Measurements from ENCODE around the gene RAB36. TPM values are rescaled to one million over a fixed set of nuclear protein-coding genes. Genes with fewer than 3 reads are reported as not detected.
A peak's percentile ranks its signal among the peaks of the same experiment; 100 is the strongest.

RAB36 gene
- polyA plus RNA-seq, 3 donors, result 16.6 to 20.2 (median 20.0) TPM

DNA sequence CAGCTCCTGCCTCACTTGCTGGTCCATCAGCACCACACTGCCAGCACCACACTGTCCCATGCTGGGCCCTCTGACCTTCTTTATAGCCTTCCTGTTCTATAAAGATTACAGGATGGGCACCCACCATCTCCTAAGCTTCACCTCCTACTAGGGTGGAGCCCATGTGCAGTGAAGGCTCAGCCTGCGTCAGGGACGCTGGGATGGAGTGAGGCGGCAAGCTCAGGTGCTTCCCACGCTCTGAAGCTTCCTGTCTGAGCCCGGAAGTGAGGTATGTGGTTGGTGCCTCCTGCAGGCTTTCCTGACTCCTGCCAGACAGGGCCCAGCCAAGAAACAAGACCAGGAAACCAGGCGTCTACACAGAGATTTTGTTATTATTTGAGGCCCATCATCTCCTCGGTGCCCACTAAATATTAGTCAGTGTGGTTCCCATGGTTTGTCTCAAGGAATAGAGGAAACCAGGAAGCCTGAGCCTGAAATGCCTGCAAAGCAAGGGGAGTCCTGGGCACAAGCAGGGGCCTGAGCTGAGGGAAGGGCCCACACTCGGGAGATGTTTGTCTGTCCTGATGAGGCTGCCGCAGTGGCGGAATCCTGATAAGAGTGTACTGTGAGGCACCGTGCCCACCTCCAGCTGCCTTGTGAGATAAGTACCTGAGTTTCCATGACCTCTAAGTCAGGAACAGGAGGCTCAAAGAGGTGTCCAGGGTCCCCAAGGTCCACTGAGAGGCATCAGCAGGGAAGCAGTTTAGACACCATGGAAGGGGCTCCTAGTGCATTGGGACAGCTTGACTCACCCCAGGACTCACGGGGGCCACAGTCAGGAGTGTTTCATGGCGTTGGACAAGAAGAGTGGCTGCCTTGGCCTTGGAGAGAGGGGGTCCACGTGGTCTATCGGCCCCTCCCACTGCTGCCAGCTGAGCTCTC, 25.5 kb upstream of the RAB36 start:
- no peak for DNase-seq

DNA sequence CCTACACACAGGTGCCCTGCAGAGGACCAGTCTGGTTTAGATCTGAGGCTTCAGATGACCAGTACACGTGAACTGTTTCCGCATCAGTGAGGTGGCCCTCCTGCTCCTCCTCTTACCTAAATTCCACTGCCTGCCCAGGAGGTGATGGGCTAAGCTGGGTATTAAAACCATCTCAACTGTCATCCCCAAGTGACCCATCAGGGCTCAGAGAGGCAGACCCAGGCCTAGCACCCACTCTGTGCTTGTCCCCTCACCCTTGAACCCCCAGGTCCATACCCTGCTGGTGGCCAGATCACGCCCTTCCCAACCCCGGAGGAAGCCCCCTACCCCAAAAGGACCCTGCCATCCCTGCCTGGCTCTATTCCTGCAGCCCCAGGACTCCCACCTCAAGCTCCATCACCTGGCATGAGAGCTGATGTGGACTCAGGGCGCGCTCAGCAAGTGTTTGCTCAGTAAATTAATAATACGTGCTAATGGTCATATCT, 24.8 kb upstream of the RAB36 start:
- no peak for DNase-seq

DNA sequence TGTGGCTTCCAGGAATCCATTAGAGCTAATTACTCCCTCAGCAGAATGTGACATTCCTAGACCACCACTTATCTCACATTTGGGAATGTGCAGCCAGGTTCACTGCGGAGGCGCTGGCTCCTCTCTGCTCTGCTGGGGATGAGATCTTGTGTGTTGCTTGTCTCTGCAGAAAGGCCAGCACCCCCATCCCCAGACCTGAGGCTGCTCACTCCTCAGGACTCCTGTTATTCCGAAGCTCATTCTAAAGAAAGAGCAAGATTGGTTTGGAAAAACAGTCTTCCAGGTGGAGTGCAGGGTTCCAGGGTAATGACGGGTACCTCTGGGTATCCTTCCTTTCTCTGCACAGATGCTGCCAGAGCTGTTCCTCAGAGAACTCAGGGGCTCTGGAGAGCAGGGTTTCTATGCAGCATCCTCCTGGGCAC, 24.3 kb upstream of the RAB36 start:
- DNase-seq, result no peak

DNA sequence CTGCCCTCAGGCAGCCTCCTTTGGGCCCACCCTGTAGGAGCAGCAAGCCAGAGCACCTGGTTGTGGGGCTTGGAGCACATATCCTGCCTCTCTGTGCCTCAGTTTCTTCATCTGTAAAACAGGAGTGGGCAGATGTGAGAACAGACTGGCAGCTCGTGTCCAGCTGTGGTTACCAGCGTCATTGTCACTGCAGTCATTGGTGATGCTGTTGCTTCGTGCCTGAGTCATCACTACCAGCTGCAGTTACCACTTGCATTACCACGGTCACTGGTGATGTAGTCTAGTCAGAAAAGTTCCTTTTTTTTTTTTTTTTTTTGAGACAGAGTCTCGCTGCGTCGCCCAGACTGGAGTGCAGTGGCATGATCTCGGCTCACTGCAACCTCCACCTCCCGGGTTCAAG, 23.9 kb upstream of the RAB36 start:
- DNase-seq, result no peak

GRCh38 chr22:23122216-23122957, 22.9 kb upstream of the RAB36 start:
- no peak for DNase-seq

DNA sequence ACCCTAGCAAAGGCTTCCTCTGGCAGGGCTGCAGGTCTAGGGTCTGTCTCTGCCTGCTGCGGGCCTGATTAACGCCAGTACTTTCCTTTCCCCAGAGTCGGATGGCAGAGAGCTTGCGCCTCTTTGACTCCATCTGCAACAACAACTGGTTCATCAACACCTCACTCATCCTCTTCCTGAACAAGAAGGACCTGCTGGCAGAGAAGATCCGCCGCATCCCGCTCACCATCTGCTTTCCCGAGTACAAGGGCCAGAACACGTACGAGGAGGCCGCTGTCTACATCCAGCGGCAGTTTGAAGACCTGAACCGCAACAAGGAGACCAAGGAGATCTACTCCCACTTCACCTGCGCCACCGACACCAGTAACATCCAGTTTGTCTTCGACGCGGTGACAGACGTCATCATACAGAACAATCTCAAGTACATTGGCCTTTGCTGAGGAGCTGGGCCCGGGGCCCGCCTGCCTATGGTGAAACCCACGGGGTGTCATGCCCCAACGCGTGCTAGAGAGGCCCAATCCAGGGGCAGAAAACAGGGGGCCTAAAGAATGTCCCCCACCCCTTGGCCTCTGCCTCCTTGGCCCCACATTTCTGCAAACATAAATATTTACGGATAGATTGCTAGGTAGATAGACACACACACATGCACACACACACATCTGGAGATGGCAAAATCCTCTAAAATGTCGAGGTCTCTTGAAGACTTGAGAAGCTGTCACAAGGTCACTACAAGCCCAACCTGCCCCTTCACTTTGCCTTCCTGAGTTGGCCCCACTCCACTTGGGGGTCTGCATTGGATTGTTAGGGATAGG, 22.1 kb upstream of the RAB36 start:
- DNase-seq, result no peak

- DNase-seq, result no peak
Measured at GRCh38 chr22:23123804-23124254, 21.4 kb upstream of the RAB36 start.

- no peak for DNase-seq
Measured at GRCh38 chr22:23124611-23125511, 20.4 kb upstream of the RAB36 start.

GRCh38 chr22:23125512-23126103, 19.7 kb upstream of the RAB36 start:
- no peak for DNase-seq

DNA sequence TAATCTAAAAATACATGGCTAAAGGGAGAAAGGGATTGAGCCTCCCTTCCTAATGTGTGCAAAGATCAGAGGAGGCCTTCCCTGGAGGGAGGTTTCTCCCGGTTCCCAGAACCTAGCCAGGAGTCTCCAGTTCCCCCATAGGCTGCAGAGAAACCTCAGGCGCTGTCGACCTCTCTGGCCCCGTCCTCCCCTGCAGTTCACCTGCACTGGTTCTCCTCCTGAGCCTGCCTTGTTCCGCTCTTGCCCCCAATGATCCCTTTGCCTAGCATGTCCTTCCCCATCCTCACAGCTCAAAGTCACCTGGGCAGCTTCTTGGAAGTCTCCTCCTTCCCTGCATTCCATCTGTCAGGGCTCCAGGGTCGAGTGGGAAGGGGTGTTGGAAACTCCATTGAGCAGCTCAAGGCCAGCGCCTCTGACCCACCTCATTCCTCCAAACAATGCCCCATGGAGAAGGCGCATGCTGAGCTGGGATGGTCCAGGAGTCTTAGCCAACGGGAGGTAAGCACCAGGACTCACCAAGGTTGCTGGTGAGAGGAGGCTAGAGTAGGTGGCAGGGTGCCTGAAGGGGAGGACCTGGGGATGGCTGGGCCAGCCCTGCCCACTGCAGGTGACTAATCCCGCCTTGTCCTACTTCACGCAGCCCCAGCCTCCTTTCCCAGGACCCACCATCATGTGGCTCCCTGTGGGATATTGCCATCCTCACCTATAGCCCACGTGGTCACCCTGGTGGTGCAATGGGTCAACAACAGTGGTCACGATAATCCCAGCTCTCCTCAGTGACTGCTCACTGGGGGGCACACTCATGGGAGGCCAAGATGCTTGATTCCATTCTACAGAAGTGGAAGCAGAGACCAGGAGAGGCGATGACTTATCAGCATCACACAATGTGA, 18.9 kb upstream of the RAB36 start:
- DNase-seq, result no peak

DNA sequence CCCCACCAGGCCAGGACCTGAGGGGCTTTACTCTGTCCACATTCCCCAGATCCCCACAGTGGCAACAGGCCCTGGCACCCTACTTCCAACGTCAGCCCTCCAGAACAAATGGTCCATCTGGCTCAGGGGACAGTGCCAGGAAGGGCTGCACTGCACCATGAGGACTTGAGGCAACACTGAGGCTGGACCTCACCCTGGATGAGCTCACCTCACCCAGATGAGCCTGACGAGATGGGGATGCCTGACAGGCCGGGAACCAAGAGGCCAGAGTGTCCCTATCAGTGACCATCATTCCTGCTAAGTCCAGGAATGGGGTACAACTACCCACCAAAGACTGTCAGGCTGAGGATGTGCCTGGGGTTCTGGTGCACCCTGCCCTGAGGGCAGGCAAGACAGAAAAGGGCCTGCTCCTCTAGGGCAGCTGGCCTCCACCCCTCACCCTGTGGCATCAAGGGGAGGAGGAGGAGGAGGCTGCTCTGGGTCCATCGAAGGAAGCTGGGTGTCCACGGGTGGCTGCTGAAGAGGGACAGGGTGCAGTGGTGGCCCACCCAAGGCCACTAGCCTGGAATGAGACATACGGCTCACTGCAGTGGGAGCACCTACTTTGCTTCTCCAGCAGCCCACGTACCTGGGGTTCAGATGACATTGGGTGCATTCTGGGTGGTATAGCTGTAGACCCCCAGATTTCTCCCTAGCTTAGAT, 18.1 kb upstream of the RAB36 start:
- DNase-seq, result no peak

DNA sequence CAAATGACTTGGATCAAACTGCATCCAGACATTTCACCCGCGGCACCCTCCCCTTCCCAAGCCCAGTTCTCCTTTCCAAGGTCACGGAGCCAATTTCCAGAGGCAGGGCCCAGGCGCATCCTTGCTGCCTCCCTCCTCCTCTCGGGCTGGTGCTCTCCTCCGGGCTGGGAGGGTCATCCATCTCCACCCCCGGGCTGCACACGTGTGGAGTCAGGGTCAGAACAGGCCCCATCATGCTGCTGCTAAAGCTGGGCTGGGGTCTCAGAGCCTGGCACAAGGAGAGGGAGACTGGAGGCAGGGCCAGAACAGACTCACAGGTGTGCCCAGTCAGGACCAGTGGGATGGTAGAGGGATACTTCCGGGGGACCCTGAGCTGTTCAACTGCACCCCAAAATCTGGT, 17.5 kb upstream of the RAB36 start:
- DNase-seq, result no peak

DNA sequence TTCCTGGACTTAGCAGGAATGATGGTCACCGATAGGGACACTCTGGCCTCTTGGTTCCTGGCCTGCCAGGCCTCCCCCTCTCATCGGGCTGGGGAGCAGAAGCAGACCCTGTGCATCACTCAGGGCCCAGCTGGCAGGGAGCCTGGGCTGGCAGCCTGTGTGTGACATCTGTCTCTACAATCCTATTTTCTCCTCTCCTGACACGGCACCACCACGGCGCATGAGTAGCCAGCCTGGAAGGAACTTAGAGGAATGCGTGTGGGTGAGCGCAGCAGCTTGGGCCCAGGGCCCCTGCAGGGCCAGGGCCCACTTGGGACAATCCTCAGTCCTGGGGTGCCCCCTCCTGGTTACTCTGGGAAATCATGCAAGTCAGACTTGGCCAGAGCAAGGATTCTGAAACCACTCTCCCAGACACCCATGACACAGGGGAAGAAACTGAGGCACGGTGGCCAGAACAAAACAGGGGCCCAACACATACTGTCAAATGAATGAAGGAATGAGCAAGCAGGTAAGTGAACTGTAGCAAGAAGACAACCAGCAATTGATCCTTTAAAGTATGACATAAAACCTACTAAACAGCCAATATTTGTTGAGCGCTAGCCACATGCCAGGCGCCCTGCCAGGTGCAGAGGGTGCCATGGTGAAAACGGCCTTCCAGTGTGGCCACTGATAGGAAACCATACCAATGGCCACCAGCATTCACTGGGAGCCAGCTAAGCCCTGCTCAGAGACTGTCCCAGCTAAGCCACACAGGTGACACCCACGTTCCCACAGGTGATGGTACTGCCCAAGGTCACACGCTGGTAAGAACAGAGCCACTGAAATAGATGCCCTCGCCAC, 16.8 kb upstream of the RAB36 start:
- peak; percentile 61 for DNase-seq

DNA sequence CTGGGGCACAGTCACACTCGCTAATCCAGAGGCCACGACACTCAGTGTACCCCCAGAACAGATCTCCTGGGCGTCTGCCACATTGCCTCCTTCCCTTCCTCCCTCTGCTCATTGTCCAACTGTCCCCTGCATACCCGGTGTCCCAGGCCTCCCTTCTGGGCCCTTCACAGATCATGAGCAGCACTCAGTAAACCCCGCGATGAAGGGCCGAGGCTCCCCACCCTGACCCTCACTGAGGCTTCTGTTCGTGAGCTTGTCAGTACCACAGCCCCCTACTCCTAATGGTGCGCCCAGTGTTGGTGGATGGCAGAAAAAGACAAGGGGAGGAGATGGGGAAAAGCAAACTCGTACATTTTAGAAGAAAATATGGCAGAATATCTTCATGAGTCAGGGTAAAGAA, 16.1 kb upstream of the RAB36 start:
- no peak for DNase-seq

DNA sequence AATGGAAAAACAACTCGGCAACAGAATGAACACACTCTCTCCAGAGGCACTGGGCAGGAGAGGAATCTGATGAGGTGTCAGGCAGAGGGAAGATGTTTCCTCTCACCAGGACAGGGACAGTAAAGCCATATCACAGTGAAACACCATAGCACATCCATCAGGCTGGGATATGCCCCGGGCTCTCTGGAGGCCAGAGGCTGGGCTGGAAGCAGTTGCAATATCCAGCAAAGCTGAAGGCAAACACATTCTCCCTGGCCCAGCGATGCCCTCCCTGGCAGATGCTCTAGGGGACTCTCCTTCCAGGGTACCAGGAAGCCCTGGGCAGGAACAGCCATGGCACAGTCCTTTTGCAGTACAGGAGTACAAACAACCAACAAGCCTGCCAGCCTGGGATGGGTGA, 14.6 kb upstream of the RAB36 start:
- DNase-seq, result no peak

DNA sequence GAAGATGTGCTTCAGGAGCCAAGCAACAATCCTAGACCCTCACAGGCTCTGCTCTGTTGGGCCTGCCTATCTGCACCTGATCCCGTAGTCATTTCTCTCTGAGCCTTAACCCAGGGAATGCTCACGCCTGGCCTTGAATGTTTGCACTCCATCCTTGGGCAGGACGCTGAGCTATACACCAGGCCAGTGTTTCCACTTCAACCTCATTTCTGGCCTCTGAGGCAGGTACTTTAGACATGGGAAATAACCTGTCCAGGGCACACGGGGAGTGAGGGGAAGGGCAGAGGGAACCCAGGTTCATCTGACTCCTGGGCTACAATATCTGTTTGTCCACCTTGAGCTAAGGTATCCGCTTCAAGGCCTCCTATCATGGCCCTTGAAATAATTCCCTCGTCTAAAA, 13.3 kb upstream of the RAB36 start:
- DNase-seq, result no peak

GRCh38 chr22:23132376-23133091, 12.7 kb upstream of the RAB36 start:
- DNase-seq, result no peak
